WERI-Rb-1 (cell line): Measurements from ENCODE around the gene NT5DC4.

Experiments
- DNase-seq: peaks from one replicate; pipeline ENCODE4 v3.0.0-alpha.2; 2020
- H3K27ac ChIP-seq: fragments of 250-450 bp; sonication (Bioruptor Pico); 2 replicates; pipeline ENCODE4 v1.5.1; 2020; ENCODE audit warnings: mild to moderate bottlenecking, moderate library complexity
- H3K27me3 ChIP-seq: fragments of 250-450 bp; sonication (Bioruptor Pico); 2 replicates; pipeline ENCODE4 v1.5.1; 2021; ENCODE audit warnings: mild to moderate bottlenecking, low read depth, moderate library complexity; ENCODE audit not compliant: insufficient read depth, severe bottlenecking
- H3K36me3 ChIP-seq: fragments of 250-450 bp; sonication (Bioruptor Pico); 2 replicates; pipeline ENCODE4 v1.5.1; 2020; ENCODE audit warnings: mild to moderate bottlenecking, moderate library complexity
- H3K4me3 ChIP-seq: 2 replicates; pipeline ENCODE4 v1.5.1; 2011; ENCODE audit warnings: low read depth, mild to moderate bottlenecking, control low read depth, low read length
- H3K9me3 ChIP-seq: fragments of 250-450 bp; sonication (Bioruptor Pico); 2 replicates; pipeline ENCODE4 v1.5.1; 2021; ENCODE audit warnings: mild to moderate bottlenecking, moderate library complexity; ENCODE audit not compliant: severe bottlenecking
- CTCF ChIP-seq: IDR thresholded peaks from 2 replicates; pipeline ENCODE4 v1.5.1; 2011; ENCODE audit warnings: low read depth, mild to moderate bottlenecking, control low read depth, inconsistent platforms, low read length

Gene NT5DC4

GRCh38 chr2:112755444-112755843 lies 34.6 kb downstream of the NT5DC4 start:
- DNase-seq: no peak
- no peak for TF ChIP-seq CTCF
- Histone ChIP-seq H3K36me3 (peaks cover 87% of the 10 kb centered on the region), H3K4me3 (no peak overlapping the region), H3K27ac (no peak overlapping the region), H3K9me3 (no peaks in the 10 kb centered on the region), H3K27me3 (no peaks in the 10 kb centered on the region)

GRCh38 chr2:112756207-112756606 lies 35.4 kb downstream of the NT5DC4 start:
- no peaks in the 10 kb centered on the region for H3K9me3 ChIP-seq
- H3K36me3 ChIP-seq: peaks cover 90% of the 10 kb centered on the region
- no peak overlapping the region for H3K4me3 ChIP-seq
- H3K27me3 ChIP-seq: no peaks in the 10 kb centered on the region
- H3K27ac ChIP-seq: no peak overlapping the region
- no peak for DNase-seq
- no peak for TF ChIP-seq CTCF

- no peaks in the 10 kb centered on the region for H3K9me3 ChIP-seq
- H3K4me3 ChIP-seq: no peak overlapping the region
- TF ChIP-seq CTCF: no peak
- no peak overlapping the region for H3K27ac ChIP-seq
- peaks cover 88% of the 10 kb centered on the region for H3K36me3 ChIP-seq
- no peaks in the 10 kb centered on the region for H3K27me3 ChIP-seq
- DNase-seq: no peak
These were observed 36.4 kb downstream of the NT5DC4 start for GRCh38 chr2:112757265-112757664.

GRCh38 chr2:112758711-112759110 lies 37.9 kb downstream of the NT5DC4 start:
- Histone ChIP-seq H3K27me3 (no peaks in the 10 kb centered on the region), H3K27ac (no peak overlapping the region), H3K36me3 (peaks cover 82% of the 10 kb centered on the region), H3K9me3 (no peaks in the 10 kb centered on the region), H3K4me3 (no peak overlapping the region)
- DNase-seq: no peak
- TF ChIP-seq CTCF: no peak

GRCh38 chr2:112760149-112760548 lies 39.3 kb downstream of the NT5DC4 start:
- Histone ChIP-seq H3K4me3 (no peak overlapping the region), H3K36me3 (peaks cover 68% of the 10 kb centered on the region), H3K27me3 (no peaks in the 10 kb centered on the region), H3K27ac (no peak overlapping the region), H3K9me3 (no peaks in the 10 kb centered on the region)
- no peak for TF ChIP-seq CTCF
- no peak for DNase-seq

- no peak for DNase-seq
- Histone ChIP-seq H3K27me3 (no peaks in the 10 kb centered on the region), H3K27ac (no peak overlapping the region), H3K4me3 (no peak overlapping the region), H3K9me3 (no peaks in the 10 kb centered on the region), H3K36me3 (peaks cover 48% of the 10 kb centered on the region)
- no peak for TF ChIP-seq CTCF
These were observed 41.5 kb downstream of the NT5DC4 start for GRCh38 chr2:112762276-112762675.
